GM23338 (cell line): Measurements from ENCODE around the gene DTNB. TPM values are rescaled to one million over a fixed set of nuclear protein-coding genes. Genes with fewer than 3 reads are reported as not detected.

Source experiments
- ATAC-seq: fragments of 200-7000 bp; cut with Tn5 transposase; 3 replicates; pipeline ENCODE4 v1.9.1; 2020
- DNase-seq: peaks from one replicate; pipeline ENCODE4 v3.0.0-alpha.2; 2015; ENCODE audit warnings: low spot score
- H2AFZ ChIP-seq: fragments of 200-600 bp; sonication (generic); 2 replicates; pipeline ENCODE4 v1.8.0; 2016; ENCODE audit warnings: antibody characterized with exemption, mild to moderate bottlenecking, moderate library complexity
- H3F3A ChIP-seq: fragments of 200-600 bp; sonication (generic); replicated peaks from 2 replicates; pipeline ENCODE4 v1.8.0; 2017; ENCODE audit warnings: antibody characterized with exemption, mixed run types, low read depth
- H3K27ac ChIP-seq: fragments of 200-600 bp; sonication (generic); 2 replicates; pipeline ENCODE4 v1.6.1; 2016; ENCODE audit warnings: low read depth
- H3K27me3 ChIP-seq: fragments of 200-600 bp; sonication (generic); 2 replicates; pipeline ENCODE4 v1.8.0; 2016; ENCODE audit warnings: mild to moderate bottlenecking, mixed run types, moderate library complexity; ENCODE audit not compliant: insufficient read depth
- H3K36me3 ChIP-seq: fragments of 200-600 bp; sonication (generic); 2 replicates; pipeline ENCODE4 v1.8.0; 2016; ENCODE audit warnings: mild to moderate bottlenecking; ENCODE audit not compliant: insufficient read depth
- H3K4me1 ChIP-seq: fragments of 200-600 bp; sonication (generic); 2 replicates; pipeline ENCODE4 v1.8.0; 2016; ENCODE audit warnings: mild to moderate bottlenecking, moderate library complexity; ENCODE audit not compliant: insufficient read depth
- H3K4me2 ChIP-seq: fragments of 200-600 bp; sonication (generic); 2 replicates; pipeline ENCODE4 v1.7.1; 2017; ENCODE audit warnings: mixed run types
- H3K4me3 ChIP-seq: fragments of 200-600 bp; sonication (generic); 2 replicates; pipeline ENCODE4 v1.6.1; 2016; ENCODE audit warnings: mixed run types
- H3K79me2 ChIP-seq: fragments of 200-600 bp; sonication (generic); replicated peaks from 2 replicates; pipeline ENCODE4 v1.8.0; 2017; ENCODE audit warnings: mild to moderate bottlenecking; ENCODE audit not compliant: insufficient read depth
- H3K9me2 ChIP-seq: fragments of 200-600 bp; sonication (generic); 2 replicates; pipeline ENCODE4 v1.8.0; 2017; ENCODE audit not compliant: insufficient read depth
- H4K20me1 ChIP-seq: fragments of 200-600 bp; sonication (generic); replicated peaks from 2 replicates; pipeline ENCODE4 v1.8.0; 2017; ENCODE audit warnings: mild to moderate bottlenecking; ENCODE audit not compliant: insufficient read depth
- H3K27ac Mint-ChIP-seq: 2 replicates; pipeline ENCODE4 v1.8.0; 2020; ENCODE audit warnings: inconsistent platforms, mild to moderate bottlenecking, moderate library complexity, mixed read lengths
- H3K27me3 Mint-ChIP-seq: 3 replicates; pipeline ENCODE4 v1.8.0; 2022; ENCODE audit warnings: low read depth, mild to moderate bottlenecking, moderate library complexity, mixed read lengths, inconsistent platforms; ENCODE audit not compliant: insufficient read depth, poor library complexity
- H3K36me3 Mint-ChIP-seq: 3 replicates; pipeline ENCODE4 v1.8.0; 2021; ENCODE audit warnings: low read depth, mild to moderate bottlenecking, inconsistent platforms, moderate library complexity, mixed read lengths
- H3K4me1 Mint-ChIP-seq: 3 replicates; pipeline ENCODE4 v1.8.0; 2020; ENCODE audit warnings: mild to moderate bottlenecking, inconsistent platforms, mixed read lengths
- H3K4me3 Mint-ChIP-seq: 3 replicates; pipeline ENCODE4 v1.8.0; 2021; ENCODE audit warnings: moderate library complexity, mild to moderate bottlenecking, inconsistent platforms, mixed read lengths
- H3K9me3 Mint-ChIP-seq: 3 replicates; pipeline ENCODE4 v1.8.0; 2020; ENCODE audit warnings: moderate library complexity, mild to moderate bottlenecking, inconsistent platforms, mixed read lengths
- CREB1 ChIP-seq: fragments of 250-450 bp; sonication (Bioruptor Pico); IDR thresholded peaks from 2 replicates; pipeline ENCODE4 v1.5.0; 2020; ENCODE audit warnings: low read depth, mild to moderate bottlenecking, moderate library complexity
- CTCF ChIP-seq, 2 experiments: fragments of 200-600 bp in 1 of 2; sonication (generic) in 1 of 2; conservative IDR thresholded peaks; 2 replicates each; pipeline versions ENCODE4 v1.5.1 to v1.6.1; 2016 to 2017; ENCODE audit warnings: antibody characterized with exemption in 2 of 2, low read depth in 2 of 2, mild to moderate bottlenecking in 2 of 2, moderate library complexity in 1 of 2
- ETS1 ChIP-seq: IDR thresholded peaks from 2 replicates; pipeline ENCODE4 v1.6.1; 2016; ENCODE audit warnings: antibody characterized with exemption
- EZH2 ChIP-seq: fragments of 200-600 bp; sonication (generic); IDR thresholded peaks from one replicate; pipeline ENCODE4 v1.8.0; 2017; ENCODE audit warnings: antibody characterized with exemption, mild to moderate bottlenecking, low read depth; ENCODE audit not compliant: unreplicated experiment
- EZH2phosphoT487 ChIP-seq: fragments of 200-600 bp; sonication (generic); IDR thresholded peaks from one replicate; pipeline ENCODE4 v1.8.1; 2018; ENCODE audit warnings: antibody characterized with exemption; ENCODE audit not compliant: unreplicated experiment
- JUNB ChIP-seq: IDR thresholded peaks from one replicate; pipeline ENCODE4 v1.6.1; 2016; ENCODE audit warnings: antibody characterized with exemption; ENCODE audit not compliant: unreplicated experiment
- NANOG ChIP-seq: IDR thresholded peaks from 2 replicates; pipeline ENCODE4 v1.6.1; 2016; ENCODE audit warnings: antibody characterized with exemption, borderline replicate concordance
- POLR2AphosphoS5 ChIP-seq: IDR thresholded peaks from 2 replicates; pipeline ENCODE4 v1.6.1; 2016; ENCODE audit warnings: antibody characterized with exemption, low read depth
- REST ChIP-seq: IDR thresholded peaks from one replicate; pipeline ENCODE4 v1.6.1; 2018; ENCODE audit warnings: antibody characterized with exemption; ENCODE audit not compliant: unreplicated experiment
- STAT1 ChIP-seq: IDR thresholded peaks from one replicate; pipeline ENCODE4 v1.6.1; 2016; ENCODE audit warnings: antibody characterized with exemption; ENCODE audit not compliant: unreplicated experiment
- ZNF114 ChIP-seq: fragments of 250-450 bp; sonication (Bioruptor Pico); IDR thresholded peaks from 2 replicates; pipeline ENCODE4 v1.5.0; 2020; ENCODE audit warnings: mild to moderate bottlenecking, moderate library complexity
- ZNF331 ChIP-seq: fragments of 250-450 bp; sonication (Bioruptor Pico); IDR thresholded peaks from 2 replicates; pipeline ENCODE4 v1.5.0; 2020; ENCODE audit warnings: low read depth, mild to moderate bottlenecking, moderate library complexity
- ZNF462 ChIP-seq: fragments of 250-450 bp; sonication (Bioruptor Pico); IDR thresholded peaks from 2 replicates; pipeline ENCODE4 v1.5.0; 2020; ENCODE audit warnings: mild to moderate bottlenecking, moderate library complexity
- polyA plus RNA-seq: library from polyadenylated mRNA; unstranded; fragments of >200 nt; fragmentation: Nextera tagmentation; extraction: Ambion mirVana; gene quantifications from 2 replicates; pipeline ENCODE4 v1.2.1, GENCODE V29; 2016
- total RNA-seq: library from RNA; depleted of rRNA; stranded (reverse); fragments of >200 nt; shearing (Covaris generic); gene quantifications from 2 replicates; pipeline ENCODE4 v1.2.3, GENCODE V29; 2014

The DTNB gene
- total and polyA plus RNA-seq, 2 experiments from 2014 or later = 22.1 to 29.4 TPM

GRCh38 chr2:25341753-25342371 is 331.5 kb downstream of the DTNB start, which contains the start of gene DNMT3A:
Gene DNMT3A (minus strand): TSS chr2:25341925. CDS start chr2:25313984, 27,941 bp downstream.
- H4K20me1 ChIP-seq = no peaks in the 10 kb centered on the region
- H3K79me2 ChIP-seq = 0 out of 2 replicates have a peak, but pooled peaks cover 3% of the 10 kb centered on the region
- peaks cover 16% of the 10 kb centered on the region for H3K27me3 Mint-ChIP-seq
- H3K27ac Mint-ChIP-seq = no peak within 1 kb of the TSS
- ATAC-seq (no peak; the same call in 2 of the 3 replicates), DNase-seq (peak; percentile 78)
- no peaks in the 10 kb centered on the region for H3K9me2 ChIP-seq
- peaks cover 10% of the 10 kb centered on the region; the same call in 1 of the 2 replicates for H3K4me1 ChIP-seq
- peak within 1 kb of the TSS; percentile 67 for H3K4me3 Mint-ChIP-seq
- no peak within 1 kb of the TSS for H3K27ac ChIP-seq
- peaks cover 18% of the 10 kb centered on the region for H3K27me3 ChIP-seq
- peaks cover 15% of the 10 kb centered on the region; the same call in 1 of the 2 replicates for H3F3A ChIP-seq
- no peaks in the 10 kb centered on the region for H3K36me3 ChIP-seq
- H3K4me3 ChIP-seq = peak within 1 kb of the TSS; percentile 66
- H3K4me1 Mint-ChIP-seq = peaks cover 31% of the 10 kb centered on the region
- TF ChIP-seq NANOG (no peak), STAT1 (no peak), EZH2phosphoT487 (no peak), ZNF114 (no peak), REST (no peak), EZH2 (no peak), ZNF331 (CRISPR knock-in tag) (no peak), ETS1 (no peak), CREB1 (CRISPR knock-in tag) (no peak), JUNB (no peak), CTCF (conservative IDR thresholded peaks at IDR 0.05; ENCODE audit: low read depth in 2 of 2) (no peak), ZNF462 (no peak), POLR2AphosphoS5 (no peak)
- H2AFZ ChIP-seq = peak within 1 kb of the TSS; percentile 90
- H3K4me2 ChIP-seq = peak within 1 kb of the TSS; percentile 91
- H3K9me3 Mint-ChIP-seq = no peaks in the 10 kb centered on the region
- no peaks in the 10 kb centered on the region for H3K36me3 Mint-ChIP-seq
